KOPT-K1 (cell line): ENCODE results near the gene LIMCH1.

Source experiments
- H3K27ac ChIP-seq: fragments of 200-600 bp; sonication (generic); 2 replicates; pipeline ENCODE4 v1.5.1; 2016; ENCODE audit warnings: antibody characterized with exemption, mild to moderate bottlenecking, low read depth, low read length; ENCODE audit not compliant: poor library complexity, severe bottlenecking
- H3K36me3 ChIP-seq: fragments of 200-600 bp; sonication (generic); 2 replicates; pipeline ENCODE4 v1.5.1; 2017; ENCODE audit warnings: antibody characterized with exemption, mild to moderate bottlenecking, low read length, moderate library complexity; ENCODE audit not compliant: insufficient read depth
- H3K9me3 ChIP-seq: fragments of 200-600 bp; sonication (generic); 2 replicates; pipeline ENCODE4 v1.5.1; 2017; ENCODE audit warnings: antibody characterized with exemption, low read length, mild to moderate bottlenecking; ENCODE audit not compliant: insufficient read depth, poor library complexity, severe bottlenecking

Gene LIMCH1

GRCh38 chr4:41602113-41602512, 64.2 kb downstream of the LIMCH1 start:
- Histone ChIP-seq H3K36me3 (no peaks in the 10 kb centered on the region), H3K27ac (no peak overlapping the region), H3K9me3 (no peaks in the 10 kb centered on the region)

GRCh38 chr4:41602886-41603498, 65.0 kb downstream of the LIMCH1 start:
- H3K36me3 ChIP-seq, result no peaks in the 10 kb centered on the region
- no peaks in the 10 kb centered on the region for H3K9me3 ChIP-seq
- no peak overlapping the region for H3K27ac ChIP-seq

GRCh38 chr4:41609851-41610250, 71.9 kb downstream of the LIMCH1 start:
- Histone ChIP-seq H3K36me3 (no peaks in the 10 kb centered on the region), H3K27ac (no peak overlapping the region), H3K9me3 (no peaks in the 10 kb centered on the region)

DNA sequence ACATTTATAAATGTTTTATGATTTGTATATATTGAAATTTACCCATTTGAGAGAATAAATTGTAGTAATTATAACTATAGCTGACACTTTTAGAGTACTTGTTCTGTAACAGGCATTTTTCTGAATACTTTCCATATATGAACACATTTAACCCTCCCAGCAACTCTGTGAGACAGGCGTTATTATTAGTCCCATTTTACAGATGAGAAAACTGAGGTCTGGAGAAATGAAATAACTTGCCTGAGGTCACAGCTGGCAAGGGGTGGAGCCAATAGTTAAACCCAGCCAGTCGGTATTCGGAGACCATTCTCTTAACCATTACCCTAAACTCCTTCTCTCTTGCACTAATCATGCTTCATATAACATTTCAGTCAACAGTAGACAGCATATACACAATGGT, 72.5 kb downstream of the LIMCH1 start:
- H3K27ac ChIP-seq, result no peak overlapping the region
- H3K9me3 ChIP-seq, result no peaks in the 10 kb centered on the region
- no peaks in the 10 kb centered on the region for H3K36me3 ChIP-seq

- Histone ChIP-seq H3K27ac (no peak overlapping the region), H3K9me3 (no peaks in the 10 kb centered on the region), H3K36me3 (no peaks in the 10 kb centered on the region)
These were observed 73.3 kb downstream of the LIMCH1 start for GRCh38 chr4:41611124-41611838.

- Histone ChIP-seq H3K9me3 (no peaks in the 10 kb centered on the region), H3K27ac (no peak overlapping the region), H3K36me3 (no peaks in the 10 kb centered on the region)
These were observed 74.2 kb downstream of the LIMCH1 start for GRCh38 chr4:41611881-41612871.

- H3K9me3 ChIP-seq, result no peaks in the 10 kb centered on the region
- no peaks in the 10 kb centered on the region for H3K36me3 ChIP-seq
- no peak overlapping the region for H3K27ac ChIP-seq
These were observed 75.4 kb downstream of the LIMCH1 start for GRCh38 chr4:41613386-41613785.

DNA sequence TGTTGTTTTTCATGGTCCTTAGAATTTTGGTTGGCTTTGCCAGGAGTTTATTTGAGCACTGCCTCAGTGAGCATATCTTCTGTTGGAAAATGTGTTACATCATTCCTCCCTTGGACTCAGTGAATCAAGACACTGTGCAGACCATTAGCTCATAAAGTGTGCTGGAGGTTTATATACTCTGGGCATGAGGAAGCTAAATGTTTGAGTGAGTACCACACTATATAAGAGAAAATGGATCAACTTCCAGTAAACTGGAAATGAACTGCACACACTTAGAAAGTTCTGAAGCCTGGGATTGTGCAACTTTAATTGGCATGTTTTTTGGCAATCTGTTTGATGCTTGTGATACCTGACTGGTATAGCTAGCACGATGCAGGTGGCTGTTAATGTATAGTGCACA, 75.9 kb downstream of the LIMCH1 start:
- Histone ChIP-seq H3K9me3 (no peaks in the 10 kb centered on the region), H3K36me3 (no peaks in the 10 kb centered on the region), H3K27ac (no peak overlapping the region)

DNA sequence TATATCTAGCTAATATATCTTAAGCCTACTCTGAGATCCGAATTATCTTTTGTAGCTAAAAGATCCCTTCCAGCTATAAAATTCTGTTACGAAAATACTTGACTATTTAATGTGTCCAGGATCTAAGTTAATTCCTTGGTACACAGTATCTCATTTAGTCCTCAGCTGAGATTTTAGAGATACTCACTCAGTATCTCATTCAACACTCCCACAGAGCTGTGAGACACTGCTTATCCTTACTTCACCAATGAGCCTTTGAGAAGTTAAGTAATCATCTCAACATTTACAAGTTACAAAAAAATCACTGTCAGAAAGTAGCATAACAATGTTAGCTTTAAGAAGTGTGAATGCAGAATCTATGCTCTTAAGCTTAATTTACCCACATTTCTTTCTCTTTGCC, 76.6 kb downstream of the LIMCH1 start:
- H3K9me3 ChIP-seq, result no peaks in the 10 kb centered on the region
- H3K27ac ChIP-seq, result no peak overlapping the region

GRCh38 chr4:41619161-41619560, 81.2 kb downstream of the LIMCH1 start:
- Histone ChIP-seq H3K36me3 (no peaks in the 10 kb centered on the region), H3K27ac (no peak overlapping the region), H3K9me3 (no peaks in the 10 kb centered on the region)

More for the DNA sequence above, 76.6 kb downstream of the LIMCH1 start:
- H3K36me3 ChIP-seq, result no peaks in the 10 kb centered on the region

DNA sequence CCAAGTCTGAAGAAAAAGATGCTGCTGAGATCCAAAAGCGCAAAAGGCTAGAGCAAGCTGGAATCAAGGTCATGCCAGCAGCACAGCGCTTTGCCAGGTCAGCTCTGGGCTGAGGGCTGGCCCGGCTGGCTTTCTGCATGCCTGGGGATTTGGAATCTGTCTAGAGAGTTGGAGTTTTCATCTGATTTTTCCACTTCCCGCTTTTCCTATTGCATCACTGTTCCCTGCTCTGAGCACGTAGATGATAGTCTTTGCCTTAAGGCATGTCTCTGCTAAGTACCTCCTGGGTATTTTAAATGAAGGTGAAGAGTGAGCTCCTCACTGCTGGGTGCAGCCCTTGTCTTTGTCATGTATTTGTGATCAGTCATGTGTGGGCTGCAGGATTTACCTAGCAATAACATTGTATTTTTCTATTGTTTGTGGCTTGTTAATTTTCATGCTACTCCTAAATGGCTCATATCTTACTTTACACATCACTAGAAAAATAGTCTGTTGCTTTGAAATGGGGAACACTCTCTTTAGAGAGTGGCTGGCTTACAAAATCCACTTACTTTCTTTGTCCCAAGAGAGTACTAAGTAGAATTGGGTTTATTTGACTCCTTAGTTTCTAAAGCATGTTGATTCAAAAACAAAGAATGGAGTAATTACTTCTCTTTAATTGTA, 82.8 kb downstream of the LIMCH1 start:
- Histone ChIP-seq H3K9me3 (no peaks in the 10 kb centered on the region), H3K27ac (no peak overlapping the region), H3K36me3 (no peaks in the 10 kb centered on the region)

GRCh38 chr4:41622787-41623186, 84.8 kb downstream of the LIMCH1 start:
- Histone ChIP-seq H3K27ac (no peak overlapping the region), H3K36me3 (no peaks in the 10 kb centered on the region), H3K9me3 (no peaks in the 10 kb centered on the region)

DNA sequence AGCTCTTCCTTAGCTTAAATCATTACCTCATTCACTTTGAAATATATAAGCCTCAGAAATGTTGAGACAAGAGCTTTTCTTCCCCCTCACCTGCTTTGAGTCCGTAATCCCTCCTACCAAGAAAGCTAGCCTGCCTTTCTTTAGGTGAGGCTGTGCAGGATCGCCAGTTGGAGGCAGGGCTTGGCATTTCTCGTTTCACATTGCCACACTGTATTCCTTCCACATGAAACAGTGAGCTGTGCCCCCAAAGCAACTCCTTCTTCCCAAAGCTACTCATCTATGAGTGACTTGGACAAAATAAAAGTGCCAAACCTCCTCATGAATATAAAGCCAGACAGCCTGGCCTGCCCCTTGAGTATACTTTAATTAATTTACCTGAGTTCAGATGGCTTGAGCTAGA, 86.8 kb downstream of the LIMCH1 start:
- no peaks in the 10 kb centered on the region for H3K36me3 ChIP-seq
- no peak overlapping the region for H3K27ac ChIP-seq
- H3K9me3 ChIP-seq, result no peaks in the 10 kb centered on the region

- no peak overlapping the region for H3K27ac ChIP-seq
- H3K9me3 ChIP-seq, result no peaks in the 10 kb centered on the region
- H3K36me3 ChIP-seq, result no peaks in the 10 kb centered on the region
These were observed 87.6 kb downstream of the LIMCH1 start for GRCh38 chr4:41625531-41625930.

- no peaks in the 10 kb centered on the region for H3K9me3 ChIP-seq
- no peaks in the 10 kb centered on the region for H3K36me3 ChIP-seq
- H3K27ac ChIP-seq, result no peak overlapping the region
These were observed 91.0 kb downstream of the LIMCH1 start for GRCh38 chr4:41628936-41629335.
